ENCODE data around the gene RAB30. TPM values are rescaled to one million over a fixed set of nuclear protein-coding genes. Genes with fewer than 3 reads are reported as not detected.

The RAB30 gene
- total RNA-seq, 1 donor from 2014 or later, result 73.8 TPM

GRCh38 chr11:82930229-82930628 is 141.5 kb downstream of the RAB30 start:
- H3K4me1 Mint-ChIP-seq (ENCODE audit: unreplicated experiment), result peaks cover 4% of the 10 kb centered on the region

GRCh38 chr11:82929121-82929520 is 142.6 kb downstream of the RAB30 start:
- H3K4me1 Mint-ChIP-seq (ENCODE audit: unreplicated experiment), result peaks cover 4% of the 10 kb centered on the region
- no peaks in the 10 kb centered on the region for H3K9me3 Mint-ChIP-seq (ENCODE audit: unreplicated experiment)
- no peak for DNase-seq (ENCODE audit: extremely low spot score, unreplicated experiment)
- no peak for TF ChIP-seq CTCF (IDR thresholded peaks at IDR 0.05)
- peaks cover 2% of the 10 kb centered on the region for H3K36me3 Mint-ChIP-seq (ENCODE audit: unreplicated experiment)
- H3K27me3 Mint-ChIP-seq (ENCODE audit: unreplicated experiment), result no peaks in the 10 kb centered on the region
- no peak overlapping the region for H3K4me3 Mint-ChIP-seq (ENCODE audit: unreplicated experiment)
- H3K27ac Mint-ChIP-seq (ENCODE audit: unreplicated experiment), result no peak overlapping the region

More at GRCh38 chr11:82930229-82930628, 141.5 kb downstream of the RAB30 start:
- no peak for DNase-seq (ENCODE audit: extremely low spot score, unreplicated experiment)
- TF ChIP-seq CTCF (IDR thresholded peaks at IDR 0.05), result no peak
- no peaks in the 10 kb centered on the region for H3K9me3 Mint-ChIP-seq (ENCODE audit: unreplicated experiment)
- H3K27ac Mint-ChIP-seq (ENCODE audit: unreplicated experiment), result no peak overlapping the region
- no peak overlapping the region for H3K4me3 Mint-ChIP-seq (ENCODE audit: unreplicated experiment)
- H3K27me3 Mint-ChIP-seq (ENCODE audit: unreplicated experiment), result no peaks in the 10 kb centered on the region
- peaks cover 2% of the 10 kb centered on the region for H3K36me3 Mint-ChIP-seq (ENCODE audit: unreplicated experiment)

GRCh38 chr11:82927264-82927880 is 144.3 kb downstream of the RAB30 start:
- H3K4me3 Mint-ChIP-seq (ENCODE audit: unreplicated experiment), result no peak overlapping the region
- H3K9me3 Mint-ChIP-seq (ENCODE audit: unreplicated experiment), result no peaks in the 10 kb centered on the region
- no peak for DNase-seq (ENCODE audit: extremely low spot score, unreplicated experiment)
- peaks cover 4% of the 10 kb centered on the region for H3K4me1 Mint-ChIP-seq (ENCODE audit: unreplicated experiment)
- TF ChIP-seq CTCF (IDR thresholded peaks at IDR 0.05), result peak; percentile 79
- H3K27ac Mint-ChIP-seq (ENCODE audit: unreplicated experiment), result no peak overlapping the region
- H3K36me3 Mint-ChIP-seq (ENCODE audit: unreplicated experiment), result no peaks in the 10 kb centered on the region
- H3K27me3 Mint-ChIP-seq (ENCODE audit: unreplicated experiment), result no peaks in the 10 kb centered on the region

- H3K4me1 Mint-ChIP-seq (ENCODE audit: unreplicated experiment), result peaks cover 4% of the 10 kb centered on the region
- no peak for DNase-seq (ENCODE audit: extremely low spot score, unreplicated experiment)
- no peaks in the 10 kb centered on the region for H3K27me3 Mint-ChIP-seq (ENCODE audit: unreplicated experiment)
- H3K9me3 Mint-ChIP-seq (ENCODE audit: unreplicated experiment), result no peaks in the 10 kb centered on the region
- no peaks in the 10 kb centered on the region for H3K36me3 Mint-ChIP-seq (ENCODE audit: unreplicated experiment)
- TF ChIP-seq CTCF (IDR thresholded peaks at IDR 0.05), result no peak
- H3K27ac Mint-ChIP-seq (ENCODE audit: unreplicated experiment), result no peak overlapping the region
- H3K4me3 Mint-ChIP-seq (ENCODE audit: unreplicated experiment), result no peak overlapping the region
Measured at GRCh38 chr11:82924522-82925224, 147.0 kb downstream of the RAB30 start.

Other genes starting within 250 kb of the RAB30 start
- 55.5 and 64.5 TPM in 2 replicates for gene PRCP, start 171.5 kb downstream of the RAB30 start, total RNA-seq
- gene DDIAS, start 170.2 kb downstream of the RAB30 start, total RNA-seq, result 2.5 and 2.9 TPM in 2 replicates
- 56.0 and 66.6 TPM in 2 replicates for gene PCF11, start 85.2 kb upstream of the RAB30 start, total RNA-seq
- gene ANKRD42, start 121.8 kb upstream of the RAB30 start, total RNA-seq, result 8.8 and 9.8 TPM in 2 replicates
- 33.3 and 42.4 TPM in 2 replicates for gene CCDC90B, start 214.5 kb upstream of the RAB30 start, total RNA-seq